HG03520 (cell line): ENCODE results near the gene MRGPRF.
A peak's percentile ranks its signal among the peaks of the same experiment; 100 is the strongest.

Experiments used
- ATAC-seq: cut with Tn5 transposase; IDR thresholded peaks from one replicate; pipeline ENCODE4 v1.9.1; 2021; ENCODE audit warnings: mild to moderate bottlenecking, moderate library complexity; ENCODE audit not compliant: unreplicated experiment

The MRGPRF gene

DNA sequence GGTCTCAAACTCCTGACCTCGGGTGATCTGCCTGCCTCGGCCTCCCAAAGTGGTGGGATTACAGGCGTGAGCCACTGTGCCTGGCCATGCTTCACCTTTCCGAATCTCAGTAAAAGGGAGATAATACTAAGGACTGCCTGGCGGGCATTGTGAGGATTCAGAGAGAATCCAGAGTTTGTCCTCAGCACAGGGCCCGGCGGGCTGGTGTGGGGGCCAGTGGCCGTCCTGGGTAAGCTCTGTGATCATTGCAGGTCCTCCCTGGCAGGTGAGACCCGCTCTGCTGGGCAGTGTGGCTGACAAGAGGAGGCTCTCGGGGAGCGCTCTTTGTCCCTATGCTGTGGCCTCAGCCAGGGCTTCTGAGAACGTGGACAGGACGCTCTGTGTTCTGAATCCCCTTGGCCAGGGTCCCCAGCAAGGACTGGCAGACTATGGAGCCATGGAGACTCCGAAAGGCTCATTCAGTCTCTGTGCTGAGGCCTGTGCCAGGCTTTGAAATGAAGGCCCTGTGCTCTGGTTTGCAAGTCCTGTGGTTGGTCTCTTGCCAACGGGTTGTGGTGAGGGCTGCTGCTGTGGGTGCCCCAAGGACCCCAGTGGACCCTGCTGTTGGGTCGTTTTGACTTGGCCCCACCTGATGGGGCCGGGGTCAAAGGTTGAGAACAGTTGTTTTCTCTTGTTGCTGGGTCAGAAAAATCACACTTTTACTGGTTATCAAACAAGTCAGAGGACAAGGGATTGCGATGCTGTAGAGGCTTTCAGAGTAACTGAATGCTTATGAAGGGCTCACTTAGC lies 37.7 kb upstream of the MRGPRF start:
- no peak for ATAC-seq

DNA sequence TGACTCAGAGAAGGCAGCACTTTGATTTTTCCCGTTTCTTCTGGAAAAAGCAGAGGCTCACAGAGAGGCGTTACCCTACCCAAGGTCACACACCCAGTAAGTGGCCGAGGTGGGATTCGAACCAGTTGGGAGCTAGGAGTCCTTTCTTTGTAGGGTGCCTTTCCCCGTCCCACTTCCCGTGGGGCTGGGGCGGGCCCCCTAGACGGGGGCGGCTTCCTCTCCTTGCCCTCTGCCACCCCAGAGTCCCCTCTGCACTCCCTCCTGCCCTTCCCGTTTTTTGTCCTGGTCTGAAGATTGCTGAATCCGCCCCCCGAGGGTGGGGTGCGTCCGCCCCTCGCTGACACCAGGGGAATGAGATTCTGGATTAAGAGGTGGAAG lies 36.4 kb upstream of the MRGPRF start:
- no peak for ATAC-seq

DNA sequence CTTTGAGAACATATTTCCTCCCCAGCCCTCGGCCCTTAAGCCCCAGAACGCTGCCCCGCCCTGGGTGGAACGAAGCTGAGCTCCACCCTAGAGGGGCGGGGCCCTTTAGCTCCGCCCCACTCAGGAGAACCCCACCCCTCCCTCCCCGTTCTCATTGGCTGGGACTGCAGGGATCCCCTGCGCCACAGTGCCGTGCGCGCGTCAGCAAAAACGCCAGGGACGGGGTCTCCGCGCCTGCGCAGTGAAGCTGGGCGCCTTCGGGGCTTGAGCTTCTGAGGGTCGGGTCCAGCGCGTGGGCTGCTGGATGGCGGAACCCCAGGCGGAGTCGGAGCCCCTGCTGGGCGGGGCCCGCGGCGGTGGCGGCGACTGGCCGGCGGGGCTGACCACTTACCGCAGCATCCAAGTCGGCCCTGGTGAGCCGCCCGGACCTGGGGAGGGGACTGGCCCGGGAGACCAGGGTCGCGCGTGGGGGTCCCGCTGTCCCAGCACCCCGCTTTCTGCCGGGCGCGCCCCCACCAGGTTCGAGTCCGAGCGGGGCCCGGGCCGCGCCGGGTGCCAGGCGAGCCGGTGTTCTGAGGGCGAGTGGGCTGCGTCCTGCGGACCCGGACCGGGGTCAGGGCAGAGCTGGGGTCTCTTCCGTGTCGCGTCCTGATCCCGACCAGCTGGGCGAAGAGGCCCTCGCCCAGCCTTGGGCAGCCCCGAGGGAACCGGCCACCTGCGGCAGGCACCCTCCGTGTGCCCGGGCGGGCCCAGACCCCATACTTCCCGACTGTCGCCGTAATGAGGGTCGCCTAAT lies 35.8 kb upstream of the MRGPRF start, which contains the start of gene TPCN2:
Gene TPCN2, plus strand, starts transcription at position 239 of the 796 bp plus-strand sequence. Its CDS starts 66 bp downstream, at position 305.
- ATAC-seq, result peak; percentile 84

GRCh38 chr11:69048031-69048693 lies 35.1 kb upstream of the MRGPRF start:
- no peak for ATAC-seq

GRCh38 chr11:69044111-69045013 lies 31.3 kb upstream of the MRGPRF start:
- ATAC-seq, result no peak

GRCh38 chr11:69041516-69041915 lies 28.5 kb upstream of the MRGPRF start:
- ATAC-seq, result no peak

GRCh38 chr11:69040581-69041260 lies 27.7 kb upstream of the MRGPRF start:
- ATAC-seq, result no peak

- no peak for ATAC-seq
Measured at GRCh38 chr11:69040051-69040450, 27.0 kb upstream of the MRGPRF start.

- no peak for ATAC-seq
Measured at GRCh38 chr11:69039501-69039900, 26.5 kb upstream of the MRGPRF start.

DNA sequence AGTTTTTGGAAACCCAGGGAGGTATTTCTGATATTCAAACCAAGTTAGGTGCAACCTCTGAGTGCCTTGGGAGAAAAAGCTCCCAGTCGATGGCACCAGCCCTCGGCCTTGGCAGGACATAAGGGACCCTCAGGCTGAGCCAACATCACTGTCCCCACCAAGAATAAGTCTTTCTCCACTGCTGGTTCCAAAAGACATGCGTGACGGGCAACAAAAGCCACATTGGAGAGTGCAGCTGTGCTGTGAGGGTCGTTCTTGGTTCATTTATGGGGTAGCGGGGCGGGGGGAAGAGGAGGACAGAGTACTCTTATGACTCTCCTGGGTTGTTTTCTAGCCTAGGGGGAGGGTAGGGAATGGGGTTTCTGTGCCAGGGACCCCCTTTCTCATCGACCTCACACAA lies 24.5 kb upstream of the MRGPRF start:
- no peak for ATAC-seq

GRCh38 chr11:69037074-69037473 lies 24.0 kb upstream of the MRGPRF start:
- no peak for ATAC-seq

- no peak for ATAC-seq
Measured at GRCh38 chr11:69035946-69036340, 22.9 kb upstream of the MRGPRF start.

DNA sequence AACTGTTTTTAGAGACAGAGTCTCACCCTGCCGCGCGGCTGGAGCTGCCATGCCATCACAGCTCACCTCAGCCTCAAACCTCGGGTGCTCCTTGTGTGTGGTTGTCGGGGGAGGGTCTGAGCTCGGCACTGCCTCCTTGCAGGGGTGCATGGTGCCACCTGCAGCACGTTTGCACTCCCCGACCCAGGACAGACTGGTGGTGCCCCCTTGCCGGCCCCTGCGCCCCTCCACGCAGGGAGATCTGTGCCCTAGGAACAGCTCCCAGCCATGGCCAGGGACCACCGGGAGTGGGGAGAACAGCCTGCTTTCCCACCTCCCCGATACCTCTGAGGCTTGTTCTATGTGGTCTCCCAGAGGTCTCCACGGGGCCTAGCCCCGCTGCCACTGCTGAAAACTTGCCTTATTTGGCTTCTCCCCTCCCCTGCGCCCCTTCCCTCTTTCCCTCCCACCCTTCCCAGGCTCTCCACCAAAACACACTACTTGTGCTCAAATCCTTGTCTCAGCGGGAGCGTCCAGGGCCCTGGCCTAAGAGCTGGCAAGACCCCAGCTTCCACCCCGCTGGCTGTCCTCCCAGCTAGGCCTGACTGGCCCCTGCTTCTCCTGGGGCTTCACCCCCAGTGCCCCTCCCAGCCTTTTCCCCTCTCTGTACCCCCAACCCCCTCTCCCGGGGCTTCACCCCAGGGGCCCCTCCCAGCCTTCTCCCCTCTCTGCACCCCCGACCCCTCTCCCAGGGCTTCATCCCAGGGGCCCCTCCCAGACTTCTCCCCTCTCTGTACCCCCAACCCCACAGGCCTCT lies 22.3 kb upstream of the MRGPRF start:
- ATAC-seq, result no peak

DNA sequence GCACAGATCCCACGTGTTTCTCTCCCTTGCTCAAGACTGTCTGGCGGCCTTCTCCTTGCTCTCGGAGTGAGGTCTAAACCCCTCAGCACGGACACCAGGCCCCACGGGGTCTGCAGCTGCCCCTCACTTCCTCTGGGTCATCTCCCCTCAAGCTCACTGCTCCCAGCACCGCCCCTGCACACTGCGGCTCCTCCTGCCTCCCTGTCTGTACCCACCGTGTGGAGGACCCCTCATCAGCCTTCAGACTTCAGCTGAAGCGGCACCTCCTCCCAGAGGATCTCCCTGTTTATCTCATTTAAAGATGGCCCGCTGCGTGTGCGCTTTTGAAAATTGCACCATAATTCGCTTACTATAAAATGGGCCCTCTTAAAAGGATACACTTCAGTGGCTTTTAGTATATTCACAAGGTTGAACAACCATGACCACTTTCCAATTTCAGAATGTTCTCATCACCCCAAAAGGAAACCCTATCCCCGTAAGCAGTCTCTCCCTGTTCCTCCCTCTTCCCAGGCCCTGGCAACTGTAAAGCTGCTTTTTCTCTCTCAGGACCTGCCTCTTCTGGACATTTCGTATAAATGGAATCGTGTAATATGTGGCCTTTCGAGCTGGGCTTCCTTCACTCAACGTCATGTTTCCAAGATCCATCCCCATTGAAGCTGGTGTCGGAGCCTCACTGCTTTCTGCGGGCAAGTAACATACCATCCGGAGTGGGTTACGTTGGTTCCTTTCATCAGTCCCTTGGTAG lies 21.2 kb upstream of the MRGPRF start:
- no peak for ATAC-seq

GRCh38 chr11:69033431-69033830 lies 20.4 kb upstream of the MRGPRF start:
- no peak for ATAC-seq

DNA sequence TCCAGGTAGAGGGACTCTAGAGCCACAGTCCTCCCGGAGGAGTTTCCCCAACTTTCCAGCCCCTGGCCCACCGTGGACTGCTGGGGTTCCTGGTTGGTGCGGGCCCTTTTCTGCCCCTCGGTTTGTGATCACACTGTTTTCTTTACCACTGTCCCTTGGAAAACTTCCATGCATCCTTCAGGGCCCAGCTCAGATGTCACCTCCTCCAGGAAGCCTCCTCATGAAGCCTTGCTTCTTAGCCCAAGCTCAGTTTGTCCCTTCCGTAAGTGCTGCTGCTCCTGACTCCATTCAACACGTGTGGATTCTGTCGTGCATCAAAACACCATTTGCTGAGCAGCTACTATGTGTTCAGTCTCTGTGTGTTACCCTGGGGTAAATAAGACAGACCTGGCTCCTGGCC lies 19.8 kb upstream of the MRGPRF start:
- ATAC-seq, result no peak

- ATAC-seq, result no peak
Measured at GRCh38 chr11:69030301-69030700, 17.3 kb upstream of the MRGPRF start.

- ATAC-seq, result no peak
Measured at GRCh38 chr11:69027704-69028372, 14.8 kb upstream of the MRGPRF start.
